Lower lobe of right lung (tissue), 2 donors: ENCODE data around the gene VPS41. TPM values are rescaled to one million over a fixed set of nuclear protein-coding genes. Genes with fewer than 3 reads are reported as not detected.

Experiments used
- ATAC-seq, 2 donors: fragments of 200-7000 bp; cut with Tn5 transposase; one replicate each; pipeline ENCODE4 v1.9.1; 2020 to 2022; ENCODE audit warnings: mild to moderate bottlenecking in 2 of 2, moderate library complexity in 2 of 2
- DNase-seq: peaks from one replicate; pipeline ENCODE4 v3.0.0-alpha.2; 2020
- H3K27ac ChIP-seq: fragments of 200-600 bp; one replicate; pipeline ENCODE4 v1.8.0; 2022
- H3K27me3 ChIP-seq: fragments of 200-600 bp; one replicate; pipeline ENCODE4 v1.8.0; 2022; ENCODE audit warnings: low read depth
- H3K36me3 ChIP-seq: fragments of 200-600 bp; one replicate; pipeline ENCODE4 v1.8.0; 2022; ENCODE audit warnings: mild to moderate bottlenecking
- H3K4me1 ChIP-seq: fragments of 200-600 bp; one replicate; pipeline ENCODE4 v1.8.0; 2022
- H3K4me3 ChIP-seq: fragments of 200-600 bp; one replicate; pipeline ENCODE4 v1.8.0; 2022; ENCODE audit warnings: mild to moderate bottlenecking
- H3K9me3 ChIP-seq: fragments of 200-600 bp; one replicate; pipeline ENCODE4 v1.8.0; 2022
- intact Hi-C: fragments of 100-400 bp; cut with DNase I; formaldehyde crosslinking; loops from one replicate; pipeline ENCODE4 v1.11.0; 2022
- total RNA-seq: library from RNA; stranded (reverse); fragmentation: NEBNext Ultra II Directional; extraction: Animal tissue kit (Norgen Biotek cat#: 25700); gene quantifications from one replicate; pipeline ENCODE4 v1.2.1, GENCODE V29; 2021
- TF ChIP-seq, protein P1 (sequence below): fragments of 200-600 bp; IDR thresholded peaks from one replicate; pipeline ENCODE4 v1.8.0; 2022; ENCODE audit warnings: antibody characterized with exemption, mild to moderate bottlenecking
- donor health status: DM: no; HTN: yes; CAD: no; lungs with severe emphysema.

The VPS41 gene
- total RNA-seq, 1 donor from 2014 or later = 103 TPM

DNA sequence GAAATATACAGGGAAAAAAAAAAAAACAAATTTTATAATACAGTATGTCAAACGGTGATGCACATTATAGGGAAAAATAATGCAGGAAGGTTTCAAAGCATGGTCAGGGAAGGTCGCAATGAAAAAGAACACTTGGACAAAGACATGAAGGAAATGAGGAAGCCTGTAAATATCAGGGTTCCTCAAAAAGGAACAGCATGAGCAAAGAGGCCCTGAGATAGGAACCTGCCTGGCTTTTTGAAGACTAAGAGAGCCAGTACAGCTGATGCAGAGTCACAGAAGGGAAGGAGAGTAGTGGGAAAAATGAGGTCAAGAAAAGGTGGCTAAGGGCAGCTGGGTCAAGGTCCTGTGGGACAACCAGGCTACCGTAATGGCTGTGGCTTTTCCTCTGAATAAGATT lies 1.9 kb downstream of the VPS41 start:
- H3K4me3 ChIP-seq = no peak overlapping the region
- ATAC-seq (no peak), DNase-seq (no peak)
- H3K9me3 ChIP-seq = no peaks in the 10 kb centered on the region
- no peaks in the 10 kb centered on the region for H3K36me3 ChIP-seq
- no peaks in the 10 kb centered on the region for H3K27me3 ChIP-seq
- no peak overlapping the region for H3K27ac ChIP-seq
- intact Hi-C loops = no loop called here
- peaks cover 18% of the 10 kb centered on the region for H3K4me1 ChIP-seq
- TF ChIP-seq, protein P1, sequence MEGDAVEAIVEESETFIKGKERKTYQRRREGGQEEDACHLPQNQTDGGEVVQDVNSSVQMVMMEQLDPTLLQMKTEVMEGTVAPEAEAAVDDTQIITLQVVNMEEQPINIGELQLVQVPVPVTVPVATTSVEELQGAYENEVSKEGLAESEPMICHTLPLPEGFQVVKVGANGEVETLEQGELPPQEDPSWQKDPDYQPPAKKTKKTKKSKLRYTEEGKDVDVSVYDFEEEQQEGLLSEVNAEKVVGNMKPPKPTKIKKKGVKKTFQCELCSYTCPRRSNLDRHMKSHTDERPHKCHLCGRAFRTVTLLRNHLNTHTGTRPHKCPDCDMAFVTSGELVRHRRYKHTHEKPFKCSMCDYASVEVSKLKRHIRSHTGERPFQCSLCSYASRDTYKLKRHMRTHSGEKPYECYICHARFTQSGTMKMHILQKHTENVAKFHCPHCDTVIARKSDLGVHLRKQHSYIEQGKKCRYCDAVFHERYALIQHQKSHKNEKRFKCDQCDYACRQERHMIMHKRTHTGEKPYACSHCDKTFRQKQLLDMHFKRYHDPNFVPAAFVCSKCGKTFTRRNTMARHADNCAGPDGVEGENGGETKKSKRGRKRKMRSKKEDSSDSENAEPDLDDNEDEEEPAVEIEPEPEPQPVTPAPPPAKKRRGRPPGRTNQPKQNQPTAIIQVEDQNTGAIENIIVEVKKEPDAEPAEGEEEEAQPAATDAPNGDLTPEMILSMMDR = no peak

DNA sequence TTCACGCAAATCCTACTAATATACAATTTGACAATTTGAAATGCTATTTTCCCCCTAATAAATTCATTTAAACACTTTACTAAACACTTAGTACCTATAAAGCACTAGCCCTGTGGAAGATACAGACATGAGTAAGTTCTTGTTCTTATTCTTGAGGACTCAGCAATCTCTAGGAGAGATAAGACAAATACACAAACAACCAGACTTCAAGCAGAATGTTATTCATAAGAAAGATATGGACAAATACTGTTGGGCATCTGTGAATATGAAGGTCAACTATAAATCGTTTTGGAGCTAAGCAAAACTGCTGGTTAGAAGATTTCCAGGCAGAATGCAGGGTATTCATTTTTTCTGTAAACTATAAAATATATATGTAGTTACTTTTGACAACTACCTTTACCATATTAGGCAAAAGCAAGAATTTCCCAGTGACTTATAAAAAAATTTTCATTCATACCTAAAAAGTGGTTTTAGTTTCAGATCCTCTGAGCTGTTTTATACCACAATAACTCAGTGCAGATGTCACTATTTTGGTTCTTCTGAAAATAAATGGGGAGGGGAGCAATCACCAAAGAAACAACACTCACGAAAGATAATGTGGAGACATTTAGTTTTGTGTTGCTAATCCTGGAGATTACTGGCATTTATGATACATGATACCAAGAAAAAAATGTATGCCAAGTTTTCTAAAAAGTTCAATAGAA lies 3.8 kb downstream of the VPS41 start:
- Histone ChIP-seq H3K27ac (no peak overlapping the region), H3K4me3 (no peak overlapping the region), H3K9me3 (no peaks in the 10 kb centered on the region), H3K27me3 (no peaks in the 10 kb centered on the region), H3K36me3 (no peaks in the 10 kb centered on the region), H3K4me1 (peaks cover 18% of the 10 kb centered on the region)
- TF ChIP-seq, protein P1 = no peak
- no peak for DNase-seq
- intact Hi-C loops = no loop called here
- ATAC-seq = no peak

DNA sequence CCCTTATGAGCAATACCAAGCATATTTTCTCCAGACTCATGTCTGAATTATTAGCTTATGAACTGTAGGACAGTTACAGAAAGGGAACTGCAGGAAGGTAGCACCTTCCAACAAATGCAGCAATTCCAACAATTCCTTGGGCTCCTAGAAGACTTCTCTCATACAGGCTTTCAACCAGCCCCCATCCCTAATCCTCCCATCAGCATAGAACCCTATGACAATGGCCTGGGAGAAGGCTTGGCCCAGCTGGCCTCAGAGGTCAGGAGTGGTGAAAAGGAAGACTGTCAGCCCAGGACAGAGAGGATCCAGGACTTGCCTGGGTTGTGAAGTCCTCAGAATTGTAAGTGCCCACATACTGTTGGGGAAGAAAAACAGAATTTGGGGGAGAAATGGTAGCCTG lies 5.9 kb downstream of the VPS41 start:
- Histone ChIP-seq H3K4me3 (no peak overlapping the region), H3K36me3 (no peaks in the 10 kb centered on the region), H3K4me1 (peaks cover 13% of the 10 kb centered on the region), H3K27ac (no peak overlapping the region), H3K27me3 (no peaks in the 10 kb centered on the region), H3K9me3 (no peaks in the 10 kb centered on the region)
- no peak for DNase-seq
- intact Hi-C loops = no loop called here
- TF ChIP-seq, protein P1 = no peak
- no peak for ATAC-seq

DNA sequence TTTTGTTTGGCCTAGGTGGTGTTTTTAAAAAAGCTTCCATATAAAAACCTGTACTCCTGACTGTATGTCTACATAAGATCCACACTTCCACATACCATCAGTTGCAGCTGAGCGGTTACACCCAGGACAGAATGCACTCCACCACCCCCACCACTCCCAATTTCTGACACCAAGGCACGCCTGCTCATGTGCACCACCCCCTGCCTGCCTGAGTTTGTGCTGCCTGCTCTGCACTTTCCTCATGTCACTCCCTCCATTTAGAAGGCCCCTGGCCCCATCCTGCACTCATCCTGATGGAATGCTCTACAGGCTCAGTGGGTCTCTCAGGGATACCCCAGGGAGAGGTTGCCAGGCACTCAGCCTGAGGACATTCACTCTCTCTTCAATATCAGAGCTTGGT lies 6.5 kb downstream of the VPS41 start:
- no peak for ATAC-seq
- TF ChIP-seq, protein P1 = no peak
- H3K4me3 ChIP-seq = no peak overlapping the region
- H3K27me3 ChIP-seq = no peaks in the 10 kb centered on the region
- H3K9me3 ChIP-seq = no peaks in the 10 kb centered on the region
- H3K36me3 ChIP-seq = peaks cover under 1% of the 10 kb centered on the region
- H3K27ac ChIP-seq = no peak overlapping the region
- peaks cover 7% of the 10 kb centered on the region for H3K4me1 ChIP-seq
- intact Hi-C loops = no loop called here
- no peak for DNase-seq

DNA sequence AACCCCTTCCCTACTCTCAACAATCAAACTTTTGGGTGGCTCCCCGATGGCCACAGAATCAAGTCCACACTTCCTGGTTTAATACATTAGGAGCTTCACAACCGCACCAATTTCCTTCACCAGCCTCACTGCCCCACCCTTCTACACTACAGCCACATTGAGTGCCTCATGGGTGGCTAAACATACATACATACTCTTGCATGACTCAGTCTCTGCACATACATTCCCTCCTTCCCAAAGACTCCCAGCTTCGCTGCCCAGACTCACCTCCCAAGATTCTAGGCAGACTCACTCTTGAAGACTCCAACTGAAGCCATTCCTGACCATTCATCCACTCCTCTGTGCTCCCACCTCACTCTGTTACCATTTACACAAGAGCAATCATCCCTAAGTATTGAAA lies 15.9 kb downstream of the VPS41 start:
- DNase-seq (no peak), ATAC-seq (no peak)
- Histone ChIP-seq H3K4me1 (no peaks in the 10 kb centered on the region), H3K27ac (no peak overlapping the region), H3K36me3 (peaks cover 20% of the 10 kb centered on the region), H3K27me3 (no peaks in the 10 kb centered on the region), H3K9me3 (no peaks in the 10 kb centered on the region), H3K4me3 (no peak overlapping the region)
- intact Hi-C loops = no loop called here
- TF ChIP-seq, protein P1 = no peak
